Fibroblast of mammary gland (primary cell): Measurements from ENCODE around the gene TOPORS.
"Not testable (repeated sequence)": the region's sequence is repeated elsewhere in the genome, so short reads cannot be mapped to it uniquely, and the experiment has no call there.

Experiments
- DNase-seq: peaks from one replicate; pipeline ENCODE4 v3.0.0-alpha.2; 2010; ENCODE audit warnings: low read depth
- H3K4me3 ChIP-seq: 2 replicates; pipeline ENCODE4 v1.5.1; 2011; ENCODE audit warnings: low read depth, mild to moderate bottlenecking, low read length, moderate library complexity; ENCODE audit not compliant: control insufficient read depth
- CTCF ChIP-seq: conservative IDR thresholded peaks from 2 replicates; pipeline ENCODE4 v1.5.1; 2011; ENCODE audit warnings: low read depth, low read length, inconsistent platforms; ENCODE audit not compliant: control insufficient read depth, insufficient read depth

TOPORS gene

GRCh38 chr9:32550150-32550561, 2.2 kb downstream of the TOPORS start:
- DNase-seq, result peak; percentile 34
- H3K4me3 ChIP-seq, result peak overlapping the region; percentile 75
- TF ChIP-seq CTCF, result no peak

GRCh38 chr9:32548213-32548612, 4.2 kb downstream of the TOPORS start:
- not testable (repeated sequence) for H3K4me3 ChIP-seq, DNase-seq

- DNase-seq, result no peak
- no peak for TF ChIP-seq CTCF
- H3K4me3 ChIP-seq, result no peak overlapping the region
Measured at GRCh38 chr9:32545884-32546283, 6.5 kb downstream of the TOPORS start.

- no peak overlapping the region for H3K4me3 ChIP-seq
- TF ChIP-seq CTCF, result no peak
- DNase-seq, result no peak
Measured at GRCh38 chr9:32543047-32543446, 9.3 kb downstream of the TOPORS start.

- no peak overlapping the region for H3K4me3 ChIP-seq
- no peak for TF ChIP-seq CTCF
- DNase-seq, result no peak
Measured at GRCh38 chr9:32533816-32534215, 18.6 kb downstream of the TOPORS start.

- no peak for DNase-seq
- H3K4me3 ChIP-seq, result no peak overlapping the region
Measured at GRCh38 chr9:32533336-32533735, 19.1 kb downstream of the TOPORS start.

GRCh38 chr9:32526707-32527048, 25.7 kb downstream of the TOPORS start:
- H3K4me3 ChIP-seq, result peak overlapping the region; percentile 70
- no peak for DNase-seq
- TF ChIP-seq CTCF, result no peak

More at GRCh38 chr9:32533336-32533735, 19.1 kb downstream of the TOPORS start:
- no peak for TF ChIP-seq CTCF
